ENCODE data around the gene ANKRD12.

The ANKRD12 gene

GRCh38 chr18:9223356-9223755 is 86.8 kb downstream of the ANKRD12 start:
- Histone ChIP-seq H3K27me3 (no peaks in the 10 kb centered on the region), H3K4me2 (no peak overlapping the region), H3K9me3 (replicated peaks in 1 of 11) (no peaks in the 10 kb centered on the region; a peak in 1 of 22 replicates), H3K27ac (no peak overlapping the region), H3K36me3 (peaks cover 52 to 100% (median 77%) of the 10 kb centered on the region in 11 experiments), H4K20me1 (peaks cover 0 to 32% (median 0%) of the 10 kb centered on the region in 11 experiments; a peak in 4 of 22 replicates), H3K9ac (no peak overlapping the region), H3K4me3 (no peak overlapping the region), H3K4me1 (peaks cover 0 to 12% (median 4%) of the 10 kb centered on the region in 10 experiments; a peak in 6 of 20 replicates)
- no peak for TF ChIP-seq Cebpa-rat (IDR thresholded peaks at IDR 0.05)

GRCh38 chr18:9226463-9226862 is 89.9 kb downstream of the ANKRD12 start:
- H3K9ac ChIP-seq: no peak overlapping the region
- H3K4me3 ChIP-seq: no peak overlapping the region
- no peaks in the 10 kb centered on the region for H3K4me1 ChIP-seq
- no peak overlapping the region for H3K27ac ChIP-seq
- H3K27me3 ChIP-seq: no peaks in the 10 kb centered on the region
- TF ChIP-seq Cebpa-rat (IDR thresholded peaks at IDR 0.05): no peak
- peaks cover 48 to 100% (median 77%) of the 10 kb centered on the region in 11 experiments for H3K36me3 ChIP-seq
- H3K9me3 ChIP-seq (replicated peaks in 1 of 11): peaks cover 11 to 20% (median 13%) of the 10 kb centered on the region in 11 experiments
- H4K20me1 ChIP-seq: peaks cover 0 to 53% (median 0%) of the 10 kb centered on the region in 11 experiments; a peak in 4 of 22 replicates
- no peak overlapping the region for H3K4me2 ChIP-seq

- TF ChIP-seq Cebpa-rat (IDR thresholded peaks at IDR 0.05): no peak
- H3K27me3 ChIP-seq: no peaks in the 10 kb centered on the region
- peaks cover 0 to 70% (median 0%) of the 10 kb centered on the region in 11 experiments; a peak in 5 of 22 replicates for H4K20me1 ChIP-seq
- H3K4me3 ChIP-seq: 0 out of 20 replicates have a peak overlapping the region, but pooled peaks of 1 of the 10 experiments have one; percentile 3
- no peak overlapping the region for H3K27ac ChIP-seq
- H3K4me2 ChIP-seq: no peak overlapping the region
- H3K9ac ChIP-seq: no peak overlapping the region
- H3K9me3 ChIP-seq (replicated peaks in 1 of 11): peaks cover 31 to 50% (median 40%) of the 10 kb centered on the region in 11 experiments
- peaks cover 0 to 4% (median 0%) of the 10 kb centered on the region in 10 experiments; a peak in 3 of 20 replicates for H3K4me1 ChIP-seq
- peaks cover 59 to 100% (median 84%) of the 10 kb centered on the region in 11 experiments for H3K36me3 ChIP-seq
Measured at GRCh38 chr18:9231852-9232486, 95.4 kb downstream of the ANKRD12 start.

- H3K4me2 ChIP-seq: no peak overlapping the region
- TF ChIP-seq Cebpa-rat (IDR thresholded peaks at IDR 0.05): no peak
- peaks cover 31 to 50% (median 40%) of the 10 kb centered on the region in 11 experiments for H3K9me3 ChIP-seq (replicated peaks in 1 of 11)
- H4K20me1 ChIP-seq: peaks cover 0 to 67% (median 0%) of the 10 kb centered on the region in 11 experiments; a peak in 5 of 22 replicates
- peaks cover 0 to 14% (median 4%) of the 10 kb centered on the region in 10 experiments; a peak in 11 of 20 replicates for H3K4me1 ChIP-seq
- 0 out of 20 replicates have a peak overlapping the region, but pooled peaks of 1 of the 10 experiments have one; percentile 3 for H3K4me3 ChIP-seq
- H3K27me3 ChIP-seq: no peaks in the 10 kb centered on the region
- H3K27ac ChIP-seq: no peak overlapping the region
- no peak overlapping the region for H3K9ac ChIP-seq
- peaks cover 56 to 100% (median 87%) of the 10 kb centered on the region in 11 experiments for H3K36me3 ChIP-seq
Measured at GRCh38 chr18:9232977-9233376, 96.4 kb downstream of the ANKRD12 start.

GRCh38 chr18:9233771-9234440 is 97.3 kb downstream of the ANKRD12 start:
- Histone ChIP-seq H3K9ac (no peak overlapping the region), H3K4me3 (no peak overlapping the region), H3K36me3 (peaks cover 52 to 100% (median 84%) of the 10 kb centered on the region in 11 experiments), H3K27me3 (no peaks in the 10 kb centered on the region), H3K4me1 (peaks cover 0 to 18% (median 5%) of the 10 kb centered on the region in 10 experiments; a peak in 11 of 20 replicates), H3K9me3 (replicated peaks in 1 of 11) (peaks cover 31 to 50% (median 40%) of the 10 kb centered on the region in 11 experiments), H4K20me1 (peaks cover 0 to 65% (median 0%) of the 10 kb centered on the region in 11 experiments; a peak in 4 of 22 replicates), H3K27ac (no peak overlapping the region), H3K4me2 (no peak overlapping the region)
- no peak for TF ChIP-seq Cebpa-rat (IDR thresholded peaks at IDR 0.05)

GRCh38 chr18:9234528-9234927 is 97.9 kb downstream of the ANKRD12 start:
- no peak overlapping the region for H3K27ac ChIP-seq
- H3K9me3 ChIP-seq (replicated peaks in 1 of 11): peaks cover 31 to 50% (median 40%) of the 10 kb centered on the region in 11 experiments
- peaks cover 52 to 100% (median 84%) of the 10 kb centered on the region in 11 experiments for H3K36me3 ChIP-seq
- H3K9ac ChIP-seq: no peak overlapping the region
- peaks cover 0 to 60% (median 0%) of the 10 kb centered on the region in 11 experiments; a peak in 4 of 22 replicates for H4K20me1 ChIP-seq
- H3K4me2 ChIP-seq: no peak overlapping the region
- H3K27me3 ChIP-seq: no peaks in the 10 kb centered on the region
- H3K4me3 ChIP-seq: no peak overlapping the region
- H3K4me1 ChIP-seq: peaks cover 0 to 18% (median 5%) of the 10 kb centered on the region in 10 experiments; a peak in 11 of 20 replicates
- no peak for TF ChIP-seq Cebpa-rat (IDR thresholded peaks at IDR 0.05)

- H3K27ac ChIP-seq: no peak overlapping the region
- H3K9me3 ChIP-seq (replicated peaks in 1 of 11): peaks cover 3 to 15% (median 12%) of the 10 kb centered on the region in 11 experiments
- peaks cover 0 to 54% (median 0%) of the 10 kb centered on the region in 11 experiments; a peak in 4 of 22 replicates for H4K20me1 ChIP-seq
- peak overlapping the region in 6 of 11 experiments; percentile 5 to 45 (median 25); a peak in 7 of 22 replicates for H3K4me2 ChIP-seq
- H3K36me3 ChIP-seq: peaks cover 22 to 94% (median 57%) of the 10 kb centered on the region in 11 experiments
- no peak for TF ChIP-seq Cebpa-rat (IDR thresholded peaks at IDR 0.05)
- H3K4me1 ChIP-seq: peaks cover 0 to 18% (median 5%) of the 10 kb centered on the region in 10 experiments; a peak in 11 of 20 replicates
- H3K27me3 ChIP-seq: no peaks in the 10 kb centered on the region
- H3K9ac ChIP-seq: no peak overlapping the region
- no peak overlapping the region for H3K4me3 ChIP-seq
Measured at GRCh38 chr18:9237981-9238380, 101.4 kb downstream of the ANKRD12 start.

- H3K4me1 ChIP-seq: peaks cover 0 to 18% (median 5%) of the 10 kb centered on the region in 10 experiments; a peak in 11 of 20 replicates
- no peaks in the 10 kb centered on the region for H3K9me3 ChIP-seq (replicated peaks in 1 of 11)
- TF ChIP-seq Cebpa-rat (IDR thresholded peaks at IDR 0.05): no peak
- H3K27me3 ChIP-seq: no peaks in the 10 kb centered on the region
- H3K4me2 ChIP-seq: no peak overlapping the region
- H3K27ac ChIP-seq: no peak overlapping the region
- no peak overlapping the region for H3K4me3 ChIP-seq
- peaks cover 9 to 94% (median 52%) of the 10 kb centered on the region in 11 experiments; a peak in 21 of 22 replicates for H3K36me3 ChIP-seq
- H3K9ac ChIP-seq: no peak overlapping the region
- H4K20me1 ChIP-seq: peaks cover 0 to 37% (median 0%) of the 10 kb centered on the region in 11 experiments; a peak in 2 of 22 replicates
Measured at GRCh38 chr18:9239720-9240119, 103.1 kb downstream of the ANKRD12 start.
